Endothelial cell (in vitro differentiated cells): ENCODE measurements around the gene ROR2. TPM values are rescaled to one million over a fixed set of nuclear protein-coding genes. Genes with fewer than 3 reads are reported as not detected.

Experiments used
- DNase-seq: peaks from one replicate; pipeline ENCODE4 v3.0.0; 2021; ENCODE audit warnings: low spot score
- H3K27ac Mint-ChIP-seq: one replicate; pipeline ENCODE4 v1.8.0; 2021; ENCODE audit warnings: mixed read lengths, inconsistent platforms; ENCODE audit not compliant: unreplicated experiment
- H3K27me3 Mint-ChIP-seq: one replicate; pipeline ENCODE4 v1.8.0; 2021; ENCODE audit warnings: mild to moderate bottlenecking, moderate library complexity, mixed read lengths, inconsistent platforms; ENCODE audit not compliant: unreplicated experiment
- H3K36me3 Mint-ChIP-seq: one replicate; pipeline ENCODE4 v1.8.0; 2021; ENCODE audit warnings: mild to moderate bottlenecking, low read depth, mixed read lengths, inconsistent platforms; ENCODE audit not compliant: unreplicated experiment
- H3K4me1 Mint-ChIP-seq: one replicate; pipeline ENCODE4 v1.8.0; 2021; ENCODE audit warnings: mild to moderate bottlenecking, mixed read lengths, inconsistent platforms; ENCODE audit not compliant: unreplicated experiment
- H3K4me3 Mint-ChIP-seq: one replicate; pipeline ENCODE4 v1.8.0; 2021; ENCODE audit warnings: mild to moderate bottlenecking, mixed read lengths, inconsistent platforms; ENCODE audit not compliant: unreplicated experiment
- H3K9me3 Mint-ChIP-seq: one replicate; pipeline ENCODE4 v1.8.0; 2021; ENCODE audit warnings: mixed read lengths, inconsistent platforms; ENCODE audit not compliant: unreplicated experiment
- total RNA-seq: library from RNA; stranded (reverse); fragmentation: NEBNext Ultra II Directional; extraction: Animal tissue kit (Norgen Biotek cat#: 25700); gene quantifications from one replicate; pipeline ENCODE4 v1.2.1, GENCODE V29; 2021; ENCODE audit not compliant: unreplicated experiment
- TF ChIP-seq, protein P1 (sequence below): fragments of 200-600 bp; sonication (generic); IDR thresholded peaks from one replicate; pipeline ENCODE4 v1.5.0; 2021; ENCODE audit warnings: antibody characterized with exemption; ENCODE audit not compliant: unreplicated experiment

ROR2 gene
- total RNA-seq, 1 donor from 2014 or later, result 3.5 TPM

DNA sequence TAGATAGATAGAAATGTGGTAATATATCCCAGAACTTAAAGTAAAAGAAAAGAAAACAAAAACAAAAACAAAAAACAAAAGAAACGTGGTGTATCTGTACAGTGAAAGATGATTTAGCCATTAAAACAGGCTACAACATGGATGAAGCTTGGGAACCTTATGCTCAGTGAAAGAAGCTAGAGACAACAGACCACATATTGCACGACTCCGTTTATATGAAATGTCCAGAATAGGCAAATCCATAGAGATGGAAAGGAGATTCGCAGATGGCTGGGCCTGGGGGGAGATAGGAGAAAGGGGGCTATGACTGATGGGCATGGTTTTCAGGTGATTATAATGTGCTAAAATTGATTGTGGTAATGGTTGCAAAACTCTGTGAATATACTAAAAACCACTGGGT, 86.6 kb downstream of the ROR2 start:
- TF ChIP-seq, protein P1, sequence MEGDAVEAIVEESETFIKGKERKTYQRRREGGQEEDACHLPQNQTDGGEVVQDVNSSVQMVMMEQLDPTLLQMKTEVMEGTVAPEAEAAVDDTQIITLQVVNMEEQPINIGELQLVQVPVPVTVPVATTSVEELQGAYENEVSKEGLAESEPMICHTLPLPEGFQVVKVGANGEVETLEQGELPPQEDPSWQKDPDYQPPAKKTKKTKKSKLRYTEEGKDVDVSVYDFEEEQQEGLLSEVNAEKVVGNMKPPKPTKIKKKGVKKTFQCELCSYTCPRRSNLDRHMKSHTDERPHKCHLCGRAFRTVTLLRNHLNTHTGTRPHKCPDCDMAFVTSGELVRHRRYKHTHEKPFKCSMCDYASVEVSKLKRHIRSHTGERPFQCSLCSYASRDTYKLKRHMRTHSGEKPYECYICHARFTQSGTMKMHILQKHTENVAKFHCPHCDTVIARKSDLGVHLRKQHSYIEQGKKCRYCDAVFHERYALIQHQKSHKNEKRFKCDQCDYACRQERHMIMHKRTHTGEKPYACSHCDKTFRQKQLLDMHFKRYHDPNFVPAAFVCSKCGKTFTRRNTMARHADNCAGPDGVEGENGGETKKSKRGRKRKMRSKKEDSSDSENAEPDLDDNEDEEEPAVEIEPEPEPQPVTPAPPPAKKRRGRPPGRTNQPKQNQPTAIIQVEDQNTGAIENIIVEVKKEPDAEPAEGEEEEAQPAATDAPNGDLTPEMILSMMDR, result no peak
- H3K27ac Mint-ChIP-seq, result no peak overlapping the region
- DNase-seq, result no peak
- no peak overlapping the region for H3K4me3 Mint-ChIP-seq
- no peaks in the 10 kb centered on the region for H3K27me3 Mint-ChIP-seq
- no peaks in the 10 kb centered on the region for H3K9me3 Mint-ChIP-seq
- no peaks in the 10 kb centered on the region for H3K4me1 Mint-ChIP-seq
- H3K36me3 Mint-ChIP-seq, result no peaks in the 10 kb centered on the region

DNA sequence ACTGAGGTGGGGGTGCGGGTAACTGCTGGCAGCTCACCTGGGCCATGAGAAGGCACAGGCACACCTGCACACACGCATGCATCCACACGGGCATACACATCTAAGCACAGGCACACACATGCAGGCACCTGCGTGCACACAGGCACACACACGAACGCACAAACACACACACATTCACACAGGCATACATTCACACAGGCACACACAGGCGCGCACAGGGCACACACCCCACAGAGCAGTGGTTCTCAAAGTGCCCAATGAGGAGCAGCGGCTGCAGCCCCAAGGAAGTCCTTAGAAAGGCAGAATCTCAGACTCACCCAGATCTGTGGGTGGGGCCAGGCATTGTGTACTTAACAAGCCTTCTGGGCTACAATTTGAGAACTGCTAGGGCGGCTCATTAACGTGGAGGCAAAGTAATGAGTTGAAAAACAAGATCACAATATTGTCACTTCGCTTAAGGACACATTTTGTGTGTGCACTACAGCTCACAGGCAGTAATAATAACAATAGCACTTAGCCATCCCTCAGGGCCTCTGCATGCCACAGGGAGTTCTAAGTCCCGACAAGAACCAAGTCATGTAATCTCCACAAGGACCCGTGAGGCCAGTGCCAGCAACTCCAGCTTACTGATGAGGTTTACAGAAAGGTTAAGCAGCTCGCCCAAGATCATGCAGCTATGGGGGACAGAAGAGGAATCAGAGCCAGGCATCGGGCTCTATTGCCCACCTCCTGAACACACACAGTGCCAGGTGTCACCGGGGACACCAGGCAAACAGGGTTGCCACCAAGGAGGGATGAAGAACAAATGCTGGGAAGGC, 91.6 kb downstream of the ROR2 start:
- Mint-ChIP-seq H3K27ac (no peak overlapping the region), H3K4me1 (peaks cover 13% of the 10 kb centered on the region), H3K4me3 (no peak overlapping the region), H3K9me3 (no peaks in the 10 kb centered on the region), H3K27me3 (no peaks in the 10 kb centered on the region), H3K36me3 (no peaks in the 10 kb centered on the region)
- no peak for DNase-seq
- TF ChIP-seq, protein P1, result no peak

GRCh38 chr9:91857291-91858212, 92.5 kb downstream of the ROR2 start:
- TF ChIP-seq, protein P1, result no peak
- H3K4me3 Mint-ChIP-seq, result no peak overlapping the region
- H3K27ac Mint-ChIP-seq, result no peak overlapping the region
- H3K27me3 Mint-ChIP-seq, result no peaks in the 10 kb centered on the region
- no peaks in the 10 kb centered on the region for H3K9me3 Mint-ChIP-seq
- H3K4me1 Mint-ChIP-seq, result peaks cover 13% of the 10 kb centered on the region
- no peaks in the 10 kb centered on the region for H3K36me3 Mint-ChIP-seq
- peak; percentile 23 for DNase-seq

GRCh38 chr9:91856419-91856818, 93.6 kb downstream of the ROR2 start:
- no peak overlapping the region for H3K27ac Mint-ChIP-seq
- no peak overlapping the region for H3K4me3 Mint-ChIP-seq
- no peak for DNase-seq
- H3K4me1 Mint-ChIP-seq, result peaks cover 13% of the 10 kb centered on the region
- H3K9me3 Mint-ChIP-seq, result no peaks in the 10 kb centered on the region
- no peaks in the 10 kb centered on the region for H3K27me3 Mint-ChIP-seq
- TF ChIP-seq, protein P1, result no peak
- no peaks in the 10 kb centered on the region for H3K36me3 Mint-ChIP-seq
